HG03354 (cell line): ENCODE data around the gene ADGRF4.
"Not testable (repeated sequence)": the region's sequence is repeated elsewhere in the genome, so short reads cannot be mapped to it uniquely, and the experiment has no call there.

ENCODE experiments used
- ATAC-seq: cut with Tn5 transposase; IDR thresholded peaks from one replicate; pipeline ENCODE4 v1.9.1; 2021; ENCODE audit warnings: mild to moderate bottlenecking; ENCODE audit not compliant: unreplicated experiment, poor library complexity, severe bottlenecking

The ADGRF4 gene

GRCh38 chr6:47729019-47729418 is 30.6 kb downstream of the ADGRF4 start:
- no peak for ATAC-seq

GRCh38 chr6:47729457-47729856 is 31.1 kb downstream of the ADGRF4 start:
- no peak for ATAC-seq

- ATAC-seq = peak; percentile 86
Measured at GRCh38 chr6:47733879-47734558, 35.6 kb downstream of the ADGRF4 start.

GRCh38 chr6:47734831-47735481 is 36.6 kb downstream of the ADGRF4 start:
- no peak for ATAC-seq

- ATAC-seq = no peak
Measured at GRCh38 chr6:47736083-47736700, 37.8 kb downstream of the ADGRF4 start.

GRCh38 chr6:47737406-47737805 is 39.0 kb downstream of the ADGRF4 start:
- no peak for ATAC-seq

- no peak for ATAC-seq
Measured at GRCh38 chr6:47740714-47741113, 42.3 kb downstream of the ADGRF4 start.

- no peak for ATAC-seq
Measured at GRCh38 chr6:47741807-47742206, 43.4 kb downstream of the ADGRF4 start.

GRCh38 chr6:47743744-47744143 is 45.4 kb downstream of the ADGRF4 start:
- no peak for ATAC-seq

GRCh38 chr6:47745269-47745668 is 46.9 kb downstream of the ADGRF4 start:
- not testable (repeated sequence) for ATAC-seq

GRCh38 chr6:47749757-47750156 is 51.4 kb downstream of the ADGRF4 start:
- ATAC-seq = no peak

GRCh38 chr6:47752801-47753200 is 54.4 kb downstream of the ADGRF4 start:
- ATAC-seq = no peak

GRCh38 chr6:47759364-47759763 is 61.0 kb downstream of the ADGRF4 start:
- ATAC-seq = no peak

- ATAC-seq = no peak
Measured at GRCh38 chr6:47762502-47762901, 64.1 kb downstream of the ADGRF4 start.

- no peak for ATAC-seq
Measured at GRCh38 chr6:47766445-47766844, 68.1 kb downstream of the ADGRF4 start.

- no peak for ATAC-seq
Measured at GRCh38 chr6:47767102-47767501, 68.7 kb downstream of the ADGRF4 start.

GRCh38 chr6:47769982-47770381 is 71.6 kb downstream of the ADGRF4 start:
- ATAC-seq = no peak
